GM18508 (cell line): ENCODE results near the gene C19orf44.
A peak's percentile ranks its signal among the peaks of the same experiment; 100 is the strongest.
"Not testable (repeated sequence)": the region's sequence is repeated elsewhere in the genome, so short reads cannot be mapped to it uniquely, and the experiment has no call there.

Experiments used
- ATAC-seq: cut with Tn5 transposase; IDR thresholded peaks from one replicate; pipeline ENCODE4 v1.9.1; 2021; ENCODE audit warnings: moderate number of reproducible peaks; ENCODE audit not compliant: insufficient read depth, unreplicated experiment

C19orf44 gene

GRCh38 chr19:16495982-16496612, at the start of gene C19orf44, which contains the start of gene CALR3:
TSS of gene C19orf44 (plus strand) at chr19:16496394. CDS start at chr19:16500793, 4,399 bp downstream.
TSS of gene CALR3 (minus strand) at chr19:16496167. CDS start at chr19:16496129, 38 bp downstream.
- peak; percentile 85 for ATAC-seq

- no peak for ATAC-seq
Measured at GRCh38 chr19:16446724-16447368, 49.3 kb upstream of the C19orf44 start.

GRCh38 chr19:16448872-16449271, 47.3 kb upstream of the C19orf44 start:
- ATAC-seq: not testable (repeated sequence)

- ATAC-seq: peak; percentile 37
Measured at GRCh38 chr19:16449330-16449961, 46.7 kb upstream of the C19orf44 start.

GRCh38 chr19:16452325-16452724, 43.9 kb upstream of the C19orf44 start:
- no peak for ATAC-seq

- ATAC-seq: no peak
Measured at GRCh38 chr19:16454351-16454918, 41.8 kb upstream of the C19orf44 start.

GRCh38 chr19:16455489-16455888, 40.7 kb upstream of the C19orf44 start:
- ATAC-seq: no peak

- no peak for ATAC-seq
Measured at GRCh38 chr19:16456652-16457194, 39.5 kb upstream of the C19orf44 start.

GRCh38 chr19:16457195-16457953, 38.8 kb upstream of the C19orf44 start:
- ATAC-seq: no peak

GRCh38 chr19:16457954-16458331, 38.3 kb upstream of the C19orf44 start:
- no peak for ATAC-seq

- no peak for ATAC-seq
Measured at GRCh38 chr19:16458391-16459341, 37.5 kb upstream of the C19orf44 start.

- ATAC-seq: no peak
Measured at GRCh38 chr19:16459680-16460079, 36.5 kb upstream of the C19orf44 start.

- ATAC-seq: no peak
Measured at GRCh38 chr19:16460454-16460853, 35.7 kb upstream of the C19orf44 start.

- no peak for ATAC-seq
Measured at GRCh38 chr19:16461630-16462051, 34.6 kb upstream of the C19orf44 start.

- no peak for ATAC-seq
Measured at GRCh38 chr19:16462757-16463250, 33.4 kb upstream of the C19orf44 start.

GRCh38 chr19:16463341-16463990, 32.7 kb upstream of the C19orf44 start:
- ATAC-seq: no peak

GRCh38 chr19:16463991-16464575, 32.1 kb upstream of the C19orf44 start:
- no peak for ATAC-seq

- no peak for ATAC-seq
Measured at GRCh38 chr19:16465239-16465638, 31.0 kb upstream of the C19orf44 start.
